ENCODE measurements around the gene PNP. TPM values are rescaled to one million over a fixed set of nuclear protein-coding genes. Genes with fewer than 3 reads are reported as not detected.
A peak's percentile ranks its signal among the peaks of the same experiment; 100 is the strongest.

PNP gene
- total RNA-seq, 1 experiment from 2014 or later, result 87.5 TPM

- no peak for DNase-seq
Observed at GRCh38 chr14:20458031-20458789, 11.0 kb upstream of the PNP start.

More at GRCh38 chr14:20458031-20458789, 11.0 kb upstream of the PNP start:
- H3K23me2 ChIP-seq (ENCODE audit: insufficient read length, low read depth, low read length, poor library complexity, severe bottlenecking), result peaks cover 10% of the 10 kb centered on the region
- no peak overlapping the region for H2BK120ac ChIP-seq (ENCODE audit: low read depth, low read length, poor library complexity, severe bottlenecking)
- no peak overlapping the region for H3K4me2 ChIP-seq (ENCODE audit: insufficient read depth, insufficient read length, low read length)
- H2BK5ac ChIP-seq (ENCODE audit: insufficient read length, low read length), result no peak overlapping the region
- peaks cover 6% of the 10 kb centered on the region for H3K79me1 ChIP-seq (ENCODE audit: insufficient read depth, low read depth, low read length, poor library complexity, severe bottlenecking)
- no CpG with 5 or more reads among the region's 8 CpGs for WGBS (ENCODE audit: extremely low coverage, insufficient read length, low lambda C conversion rate)
- H4K91ac ChIP-seq (ENCODE audit: insufficient read length, low read depth, low read length), result no peak overlapping the region
- H3K9me3 Mint-ChIP-seq, result peaks cover 4 to 5% of the 10 kb centered on the region in 2 experiments; a peak in 3 of 5 replicates
- H2BK15ac ChIP-seq (ENCODE audit: low read depth, low read length), result no peak overlapping the region
- H4K8ac ChIP-seq (replicated peaks; ENCODE audit: insufficient read length, low read depth, low read length), result no peak overlapping the region
- no peaks in the 10 kb centered on the region for H3K27me3 Mint-ChIP-seq (ENCODE audit: low read depth)
- H3K4ac ChIP-seq (ENCODE audit: low read depth, low read length), result no peak overlapping the region
- no peak overlapping the region for H2AFZ ChIP-seq (ENCODE audit: low read length)
- H3K4me1 Mint-ChIP-seq, result peaks cover 18 to 26% of the 10 kb centered on the region in 2 experiments
- no peak overlapping the region for H3K9ac ChIP-seq (ENCODE audit: extremely low read depth, insufficient read length, low read length)
- TF ChIP-seq CTCF (conservative IDR thresholded peaks at IDR 0.05), result no peak
- H3K23ac ChIP-seq (ENCODE audit: insufficient read length, low read depth, low read length), result no peak overlapping the region
- H3K56ac ChIP-seq (ENCODE audit: insufficient read length, low read depth, low read length), result no peak overlapping the region
- peak overlapping the region in 1 of 3 experiments; percentile 80; a peak in 1 of 7 replicates for H3K27ac Mint-ChIP-seq
- H2AK5ac ChIP-seq (ENCODE audit: insufficient read length, low read length), result no peak overlapping the region
- H4K5ac ChIP-seq (ENCODE audit: insufficient read length, low read depth, low read length), result no peak overlapping the region
- no peak overlapping the region for H2BK20ac ChIP-seq (ENCODE audit: low read depth, low read length, poor library complexity, severe bottlenecking)
- H3K79me2 ChIP-seq (ENCODE audit: insufficient read depth, low read length), result peaks cover 13% of the 10 kb centered on the region; the same call in 1 of the 2 replicates
- H2BK12ac ChIP-seq (ENCODE audit: insufficient read length, low read depth, low read length), result no peak overlapping the region
- no peak overlapping the region for H3K14ac ChIP-seq (ENCODE audit: insufficient read depth, low read length)
- peak overlapping the region in 1 of 2 experiments; percentile 36; a peak in 2 of 5 replicates for H3K4me3 Mint-ChIP-seq
- H3K27ac ChIP-seq (ENCODE audit: insufficient read length, low read depth, low read length), result no peak overlapping the region
- no peaks in the 10 kb centered on the region for H3K27me3 ChIP-seq (ENCODE audit: insufficient read depth, low read length)
- H4K20me1 ChIP-seq (ENCODE audit: control insufficient read depth, insufficient read depth, insufficient read length), result no peaks in the 10 kb centered on the region
- no peaks in the 10 kb centered on the region; the same call in 1 of the 2 replicates for H3K4me1 ChIP-seq (ENCODE audit: insufficient read depth, low read length)
- peaks cover 0 to 24% (median 18%) of the 10 kb centered on the region in 3 experiments for H3K36me3 Mint-ChIP-seq (ENCODE audit: insufficient read depth in 1 of 3, low read depth in 3 of 3)
- H3K18ac ChIP-seq (ENCODE audit: insufficient read length, low read depth, low read length), result no peak overlapping the region
- no peak overlapping the region for H3T11ph ChIP-seq (ENCODE audit: low read length)
- H3K9me3 ChIP-seq (ENCODE audit: control insufficient read depth, low read depth, low read length), result no peaks in the 10 kb centered on the region

All from H9 (cell line).